Activated gamma-delta T cell treated with anti-CD3 and anti-CD28 coated beads, Interleukin-2, amount 50 U/mL, for 16 hours (primary cell): ENCODE results near the gene BEND2.

Experiments
- DNase-seq: peaks from one replicate; pipeline ENCODE4 v3.0.0-alpha.2; 2020; ENCODE audit warnings: low read depth

Gene BEND2

GRCh38 chrX:18136816-18137215 lies 83.9 kb downstream of the BEND2 start:
- no peak for DNase-seq

- no peak for DNase-seq
Measured at GRCh38 chrX:18133605-18134004, 87.1 kb downstream of the BEND2 start.

- no peak for DNase-seq
Measured at GRCh38 chrX:18129690-18130089, 91.0 kb downstream of the BEND2 start.

DNA sequence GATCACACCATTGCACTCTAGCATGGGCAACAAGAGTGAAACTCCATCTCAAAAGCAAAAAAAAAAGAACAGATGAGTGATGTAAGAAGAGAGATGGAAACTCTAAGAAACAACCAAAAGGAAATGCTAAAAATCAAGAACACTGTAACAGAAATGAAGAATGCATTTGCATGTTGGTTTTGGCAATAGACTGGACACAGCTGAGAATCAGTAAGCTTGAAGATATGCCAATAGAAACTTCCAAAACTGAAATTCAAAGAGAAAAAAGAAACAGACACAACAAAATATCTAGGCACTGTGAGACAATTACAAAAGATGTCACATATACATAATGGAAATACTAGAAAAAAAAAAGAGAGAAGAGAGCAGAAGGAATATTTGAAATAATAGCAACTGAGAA lies 93.7 kb downstream of the BEND2 start:
- DNase-seq: no peak

- DNase-seq: no peak
Measured at GRCh38 chrX:18119856-18120255, 100.8 kb downstream of the BEND2 start.
